ENCODE measurements around the gene GPATCH4.

The GPATCH4 gene

GRCh38 chr1:156551869-156552268, 49.4 kb downstream of the GPATCH4 start:
- no peak for TF ChIP-seq SNAI2 (CRISPR knock-in tag; IDR thresholded peaks at IDR 0.05)
- no peak for TF ChIP-seq TSHZ2 (CRISPR knock-in tag; IDR thresholded peaks at IDR 0.05)
- no peak for TF ChIP-seq ZNF70 (CRISPR knock-in tag; IDR thresholded peaks at IDR 0.05)
- no peak for TF ChIP-seq POU6F1 (CRISPR knock-in tag; IDR thresholded peaks at IDR 0.05; ENCODE audit: borderline replicate concordance, low read depth)
- TF ChIP-seq ZNF565 (CRISPR knock-in tag; conservative IDR thresholded peaks at IDR 0.05; ENCODE audit: low read depth): no peak
- TF ChIP-seq ZNF8 (CRISPR knock-in tag; IDR thresholded peaks at IDR 0.05): no peak
- no peak for TF ChIP-seq OSR1 (CRISPR knock-in tag; IDR thresholded peaks at IDR 0.05)
- TF ChIP-seq ZC3H10 (CRISPR knock-in tag; IDR thresholded peaks at IDR 0.05): no peak
- no peak for TF ChIP-seq CSDC2 (CRISPR knock-in tag; IDR thresholded peaks at IDR 0.05)
- no peak for TF ChIP-seq ZFP3 (CRISPR knock-in tag; IDR thresholded peaks at IDR 0.05)
- no peak for TF ChIP-seq ZFP30 (CRISPR knock-in tag; IDR thresholded peaks at IDR 0.05)
- TF ChIP-seq PATZ1 (CRISPR knock-in tag; IDR thresholded peaks at IDR 0.05; ENCODE audit: borderline replicate concordance): no peak
- TF ChIP-seq ESRRG (CRISPR knock-in tag; IDR thresholded peaks at IDR 0.05): no peak
- TF ChIP-seq TCF4 (CRISPR knock-in tag; IDR thresholded peaks at IDR 0.05; ENCODE audit: borderline replicate concordance): no peak
- TF ChIP-seq CREB5 (CRISPR knock-in tag; IDR thresholded peaks at IDR 0.05; ENCODE audit: low read depth): no peak
- no peak; the same call in 2 of the 3 replicates for ATAC-seq

GRCh38 chr1:156551066-156551643, 50.1 kb downstream of the GPATCH4 start:
- ATAC-seq: no peak
- TF ChIP-seq ZNF70 (CRISPR knock-in tag; IDR thresholded peaks at IDR 0.05) (no peak), PPARA (CRISPR knock-in tag; IDR thresholded peaks at IDR 0.05; ENCODE audit: borderline replicate concordance) (no peak), CREB5 (CRISPR knock-in tag; IDR thresholded peaks at IDR 0.05; ENCODE audit: low read depth) (no peak), ISL1 (CRISPR knock-in tag; IDR thresholded peaks at IDR 0.05) (no peak), ZC3H10 (CRISPR knock-in tag; IDR thresholded peaks at IDR 0.05) (no peak), TOX (CRISPR knock-in tag; IDR thresholded peaks at IDR 0.05; ENCODE audit: borderline replicate concordance) (no peak), ZFP30 (CRISPR knock-in tag; IDR thresholded peaks at IDR 0.05) (no peak)

GRCh38 chr1:156550346-156550745, 50.9 kb downstream of the GPATCH4 start:
- TF ChIP-seq TOX (CRISPR knock-in tag; IDR thresholded peaks at IDR 0.05; ENCODE audit: borderline replicate concordance) (no peak), ZC3H10 (CRISPR knock-in tag; IDR thresholded peaks at IDR 0.05) (no peak), ZNF70 (CRISPR knock-in tag; IDR thresholded peaks at IDR 0.05) (no peak), ZNF8 (CRISPR knock-in tag; IDR thresholded peaks at IDR 0.05) (no peak), OSR1 (CRISPR knock-in tag; IDR thresholded peaks at IDR 0.05) (no peak), GLIS3 (CRISPR knock-in tag; IDR thresholded peaks at IDR 0.05) (no peak), ESRRG (CRISPR knock-in tag; IDR thresholded peaks at IDR 0.05) (no peak), ARNTL (CRISPR knock-in tag; IDR thresholded peaks at IDR 0.05; ENCODE audit: borderline replicate concordance, low read depth) (no peak), ZNF565 (CRISPR knock-in tag; conservative IDR thresholded peaks at IDR 0.05; ENCODE audit: low read depth) (no peak), PATZ1 (CRISPR knock-in tag; IDR thresholded peaks at IDR 0.05; ENCODE audit: borderline replicate concordance) (no peak), ZFP3 (CRISPR knock-in tag; IDR thresholded peaks at IDR 0.05) (no peak), ISL1 (CRISPR knock-in tag; IDR thresholded peaks at IDR 0.05) (no peak), TCF4 (CRISPR knock-in tag; IDR thresholded peaks at IDR 0.05; ENCODE audit: borderline replicate concordance) (no peak), ZFP30 (CRISPR knock-in tag; IDR thresholded peaks at IDR 0.05) (no peak)
- no peak for ATAC-seq
